NCI-H2171 treated with DMSO at 0.1 percent for 48 hours (cell line): ENCODE results near the gene DTD1.
A peak's percentile ranks its signal among the peaks of the same experiment; 100 is the strongest.

Experiments used
- DNase-seq: peaks from one replicate; lab custom pipeline; 2025; lab: John Stamatoyannopoulos, UW

The DTD1 gene

GRCh38 chr20:18795366-18795765 lies 207.5 kb downstream of the DTD1 start:
- no peak for DNase-seq

GRCh38 chr20:18796282-18796833 lies 208.5 kb downstream of the DTD1 start:
- DNase-seq: no peak

- no peak for DNase-seq
Measured at GRCh38 chr20:18801516-18801915, 213.7 kb downstream of the DTD1 start.

GRCh38 chr20:18802012-18802634 lies 214.3 kb downstream of the DTD1 start:
- DNase-seq: no peak

GRCh38 chr20:18805881-18806280 lies 218.0 kb downstream of the DTD1 start:
- peak; percentile 21 for DNase-seq

GRCh38 chr20:18808712-18809111 lies 220.9 kb downstream of the DTD1 start:
- DNase-seq: no peak

GRCh38 chr20:18811186-18811585 lies 223.3 kb downstream of the DTD1 start:
- DNase-seq: no peak

- DNase-seq: no peak
Measured at GRCh38 chr20:18811904-18812303, 224.1 kb downstream of the DTD1 start.

- no peak for DNase-seq
Measured at GRCh38 chr20:18813483-18813882, 225.6 kb downstream of the DTD1 start, which contains the start of gene SCP2D1. Gene SCP2D1, plus strand, starts transcription at chr20:18813783. Its CDS starts 33 bp downstream, at chr20:18813816.

- no peak for DNase-seq
Measured at GRCh38 chr20:18815194-18815942, 227.5 kb downstream of the DTD1 start.
